SK-N-MC (cell line): ENCODE data around the gene SH3D19.

Experiments used
- DNase-seq: peaks from one replicate; pipeline ENCODE4 v3.0.0-alpha.2; 2011; ENCODE audit warnings: low read depth, low spot score
- H3K27ac ChIP-seq: fragments of 200-600 bp; sonication (generic); 2 replicates; pipeline ENCODE4 v1.5.1; 2016; ENCODE audit warnings: mixed run types
- H3K36me3 ChIP-seq: fragments of 200-600 bp; sonication (generic); 2 replicates; pipeline ENCODE4 v1.6.1; 2017; ENCODE audit warnings: antibody characterized with exemption, low read length, mixed read lengths; ENCODE audit not compliant: insufficient read depth
- H3K4me3 ChIP-seq: fragments of 200-600 bp; sonication (generic); 2 replicates; pipeline ENCODE4 v1.5.1; 2016
- H3K9ac ChIP-seq: fragments of 200-600 bp; sonication (generic); 2 replicates; pipeline ENCODE4 v1.8.0; 2017; ENCODE audit warnings: mixed run types, mixed read lengths; ENCODE audit not compliant: insufficient read length
- H3K9me3 ChIP-seq: fragments of 200-600 bp; sonication (generic); 2 replicates; pipeline ENCODE4 v1.6.1; 2017; ENCODE audit warnings: low read depth, mild to moderate bottlenecking, antibody characterized with exemption, low read length, moderate library complexity, mixed read lengths
- EZH2 ChIP-seq: fragments of 200-600 bp; sonication (generic); IDR thresholded peaks from one replicate; pipeline ENCODE4 v1.6.1; 2017; ENCODE audit warnings: antibody characterized with exemption
- FOXP2 ChIP-seq: optimal IDR thresholded peaks from 2 replicates; pipeline ENCODE3; 2011; ENCODE audit warnings: mild to moderate bottlenecking, moderate library complexity; ENCODE audit not compliant: insufficient read depth; ENCODE audit errors: extremely low read length, control extremely low read depth
- POLR2AphosphoS5 ChIP-seq: IDR thresholded peaks from 2 replicates; pipeline ENCODE4 v1.6.1; 2012; ENCODE audit warnings: mild to moderate bottlenecking, low read depth, low read length, borderline replicate concordance

The SH3D19 gene, protein sequence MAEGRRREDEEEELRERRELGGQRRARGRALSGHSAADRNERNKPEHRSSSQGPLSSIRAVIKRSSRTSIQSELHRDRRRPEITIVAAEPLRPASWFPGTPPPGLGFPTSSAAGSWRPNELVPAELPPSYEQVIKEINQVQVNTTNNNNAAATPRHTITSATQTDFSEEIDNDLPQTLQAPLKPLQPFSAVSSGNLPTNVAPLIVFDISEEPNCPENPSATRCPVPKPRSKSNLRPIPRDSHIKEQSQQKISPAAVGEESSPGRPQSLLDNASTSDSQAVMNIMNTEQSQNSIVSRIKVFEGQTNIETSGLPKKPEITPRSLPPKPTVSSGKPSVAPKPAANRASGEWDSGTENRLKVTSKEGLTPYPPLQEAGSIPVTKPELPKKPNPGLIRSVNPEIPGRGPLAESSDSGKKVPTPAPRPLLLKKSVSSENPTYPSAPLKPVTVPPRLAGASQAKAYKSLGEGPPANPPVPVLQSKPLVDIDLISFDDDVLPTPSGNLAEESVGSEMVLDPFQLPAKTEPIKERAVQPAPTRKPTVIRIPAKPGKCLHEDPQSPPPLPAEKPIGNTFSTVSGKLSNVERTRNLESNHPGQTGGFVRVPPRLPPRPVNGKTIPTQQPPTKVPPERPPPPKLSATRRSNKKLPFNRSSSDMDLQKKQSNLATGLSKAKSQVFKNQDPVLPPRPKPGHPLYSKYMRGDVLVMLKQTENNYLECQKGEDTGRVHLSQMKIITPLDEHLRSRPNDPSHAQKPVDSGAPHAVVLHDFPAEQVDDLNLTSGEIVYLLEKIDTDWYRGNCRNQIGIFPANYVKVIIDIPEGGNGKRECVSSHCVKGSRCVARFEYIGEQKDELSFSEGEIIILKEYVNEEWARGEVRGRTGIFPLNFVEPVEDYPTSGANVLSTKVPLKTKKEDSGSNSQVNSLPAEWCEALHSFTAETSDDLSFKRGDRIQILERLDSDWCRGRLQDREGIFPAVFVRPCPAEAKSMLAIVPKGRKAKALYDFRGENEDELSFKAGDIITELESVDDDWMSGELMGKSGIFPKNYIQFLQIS

DNA sequence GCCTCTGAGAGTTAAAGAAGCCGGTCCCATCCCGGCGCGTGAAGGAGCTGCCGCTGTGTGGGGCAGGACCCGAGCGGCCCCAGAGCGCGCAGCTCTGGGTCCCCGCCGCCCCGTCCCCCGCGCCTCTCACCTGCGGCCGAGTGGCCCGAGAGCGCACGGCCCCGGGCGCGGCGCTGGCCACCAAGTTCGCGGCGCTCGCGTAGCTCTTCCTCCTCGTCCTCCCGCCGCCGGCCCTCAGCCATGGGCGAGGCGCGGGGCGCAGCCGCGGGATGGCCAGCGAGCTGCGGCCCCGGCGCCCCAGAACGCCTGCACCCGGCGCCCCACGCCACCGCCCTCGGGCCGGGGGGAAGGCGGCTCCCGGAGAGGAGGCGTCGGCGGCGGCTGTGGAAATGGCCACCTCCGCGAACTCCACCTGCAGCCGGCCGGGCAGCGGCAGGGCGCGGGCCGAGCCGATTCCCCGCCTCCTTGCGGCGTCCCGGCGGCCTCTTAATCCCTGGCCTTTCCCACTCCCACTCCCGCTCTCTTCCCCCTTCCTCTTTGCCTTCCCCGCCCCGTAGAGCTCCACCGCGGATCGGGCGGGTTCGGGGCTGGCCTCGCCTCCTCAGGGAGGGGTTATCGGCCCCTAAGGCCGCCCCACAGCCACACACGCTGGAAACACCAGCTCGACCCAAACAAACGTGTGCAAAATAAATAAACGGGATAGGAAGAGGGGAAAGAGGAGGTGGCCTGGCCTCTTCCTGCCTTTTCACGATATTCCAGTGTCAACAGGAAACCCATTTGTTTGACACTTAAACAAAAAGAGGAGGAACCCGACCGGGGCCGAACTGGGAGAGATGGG is at the start of gene SH3D19:
Gene SH3D19, minus strand, starts transcription at position 495 of the 838 bp plus-strand sequence. Its CDS starts 253 bp downstream, at position 242.
- Histone ChIP-seq H3K9ac (peak within 1 kb of the TSS; percentile 78), H3K27ac (no peak within 1 kb of the TSS), H3K9me3 (no peaks in the 10 kb centered on the region), H3K4me3 (peak within 1 kb of the TSS; percentile 88), H3K36me3 (no peaks in the 10 kb centered on the region)
- no peak for TF ChIP-seq EZH2
- peak; percentile 38; the same call in 1 of the 2 replicates for TF ChIP-seq POLR2AphosphoS5
- TF ChIP-seq FOXP2 = no peak
- DNase-seq = no peak

DNA sequence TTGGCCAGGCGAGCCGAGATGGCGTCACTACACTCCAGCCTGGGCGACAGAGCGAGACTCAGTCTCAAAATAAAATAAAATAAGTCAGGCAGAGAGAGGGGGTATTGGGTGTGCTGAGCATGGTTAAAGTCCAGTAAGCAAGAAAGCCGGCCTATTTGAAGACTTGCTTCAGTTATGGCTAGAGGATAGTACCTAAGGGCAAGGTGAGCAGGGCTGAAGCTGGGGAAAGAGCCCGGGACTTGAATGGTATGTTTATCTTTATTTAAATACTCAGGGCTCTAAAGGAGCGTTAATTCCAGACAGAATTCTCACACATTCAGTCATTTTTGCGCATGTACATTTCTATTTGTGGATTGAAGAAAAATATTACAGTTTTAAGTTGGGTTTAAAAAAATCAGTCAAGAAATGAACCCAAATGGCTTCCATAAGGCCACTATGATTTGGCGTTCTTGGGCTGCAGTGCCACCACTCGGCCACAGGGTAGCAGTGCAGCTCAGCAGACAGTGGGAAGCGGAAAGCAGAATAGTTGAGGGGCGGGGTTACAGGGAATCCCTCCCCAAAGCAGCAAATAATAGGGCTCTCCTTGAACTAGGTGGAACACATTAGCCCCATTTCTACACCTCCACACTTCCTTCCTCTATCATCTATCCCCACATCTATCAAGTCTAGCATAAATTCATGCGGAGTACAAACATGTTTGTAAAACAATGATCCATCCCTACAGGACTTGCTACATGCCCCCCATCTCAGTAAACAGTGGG is 37.2 kb upstream of the SH3D19 start:
- H3K9ac ChIP-seq = no peak overlapping the region

DNA sequence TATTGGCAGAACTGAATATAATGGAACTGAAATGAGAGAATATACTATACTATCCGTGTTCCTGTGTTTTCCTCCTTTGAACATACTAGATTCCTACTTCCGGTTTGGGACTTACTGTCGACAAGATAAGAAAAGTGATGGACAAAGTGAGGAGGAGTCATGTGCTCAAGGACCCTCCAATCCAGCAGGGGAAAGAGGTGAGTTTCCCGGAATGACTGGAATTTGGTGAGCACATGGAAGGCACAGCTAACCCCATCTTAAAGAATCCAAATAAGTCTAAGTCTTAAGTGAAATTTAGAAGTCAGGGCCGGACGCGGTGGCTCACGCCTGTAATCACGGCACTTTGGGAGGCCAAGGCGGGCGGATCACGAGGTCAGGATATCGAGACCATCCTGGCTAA is 36.6 kb upstream of the SH3D19 start:
- no peaks in the 10 kb centered on the region for H3K36me3 ChIP-seq
- no peak for DNase-seq
- no peak for TF ChIP-seq FOXP2
- TF ChIP-seq POLR2AphosphoS5 = no peak
- TF ChIP-seq EZH2 = no peak
- no peak overlapping the region for H3K27ac ChIP-seq
- no peak overlapping the region for H3K4me3 ChIP-seq
- H3K9me3 ChIP-seq = no peaks in the 10 kb centered on the region
- H3K9ac ChIP-seq = no peak overlapping the region

More for the DNA sequence above, 37.2 kb upstream of the SH3D19 start:
- TF ChIP-seq POLR2AphosphoS5 = no peak
- no peak for TF ChIP-seq FOXP2
- no peak for TF ChIP-seq EZH2
- no peak overlapping the region for H3K27ac ChIP-seq
- no peak overlapping the region for H3K4me3 ChIP-seq
- H3K36me3 ChIP-seq = no peaks in the 10 kb centered on the region
- no peaks in the 10 kb centered on the region for H3K9me3 ChIP-seq
- peak; percentile 50 for DNase-seq

DNA sequence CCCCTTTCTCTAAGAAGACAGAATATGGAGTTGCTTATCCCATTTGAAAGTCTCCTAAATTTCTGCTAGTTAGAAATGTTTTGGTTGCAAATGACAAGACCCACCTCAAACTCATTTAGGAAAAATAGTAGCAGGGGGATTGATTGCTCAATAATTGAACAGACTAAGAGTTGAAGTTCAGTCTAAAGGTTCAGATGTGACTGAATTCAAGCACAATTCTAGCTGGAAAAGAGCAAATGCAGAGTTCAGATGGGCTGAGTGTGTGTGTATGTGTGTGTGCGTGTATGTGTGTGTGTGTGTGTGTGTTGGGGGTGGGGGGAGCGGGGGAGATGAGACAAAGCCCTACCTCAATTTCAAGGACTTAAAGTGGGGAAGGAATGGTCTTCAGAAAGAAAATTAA is 35.7 kb upstream of the SH3D19 start:
- Histone ChIP-seq H3K4me3 (no peak overlapping the region), H3K36me3 (no peaks in the 10 kb centered on the region), H3K27ac (no peak overlapping the region), H3K9me3 (no peaks in the 10 kb centered on the region), H3K9ac (no peak overlapping the region)
- no peak for TF ChIP-seq EZH2
- no peak for TF ChIP-seq POLR2AphosphoS5
- TF ChIP-seq FOXP2 = no peak
- no peak for DNase-seq

DNA sequence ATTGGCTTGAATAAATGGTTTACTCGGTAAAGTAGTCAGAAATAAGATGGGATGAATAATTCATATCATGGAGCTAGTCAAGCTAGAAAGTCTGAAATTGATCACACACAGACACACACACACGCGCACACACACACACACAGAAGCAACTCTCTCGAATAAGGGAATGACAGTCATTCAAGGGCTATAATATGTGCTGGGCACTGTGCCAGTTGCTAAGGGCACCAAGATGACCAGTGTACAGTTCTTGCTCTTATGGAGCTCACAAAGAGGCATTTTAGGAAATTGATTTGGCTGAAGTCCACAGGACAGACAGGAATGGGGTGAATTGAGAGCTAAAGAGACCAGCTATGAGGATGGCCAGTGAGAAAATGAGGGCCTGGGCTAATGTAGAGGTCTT is 34.2 kb upstream of the SH3D19 start:
- Histone ChIP-seq H3K9ac (no peak overlapping the region), H3K4me3 (no peak overlapping the region), H3K9me3 (no peaks in the 10 kb centered on the region), H3K27ac (no peak overlapping the region), H3K36me3 (no peaks in the 10 kb centered on the region)
- no peak for DNase-seq
- TF ChIP-seq EZH2 (no peak), FOXP2 (no peak), POLR2AphosphoS5 (no peak)

DNA sequence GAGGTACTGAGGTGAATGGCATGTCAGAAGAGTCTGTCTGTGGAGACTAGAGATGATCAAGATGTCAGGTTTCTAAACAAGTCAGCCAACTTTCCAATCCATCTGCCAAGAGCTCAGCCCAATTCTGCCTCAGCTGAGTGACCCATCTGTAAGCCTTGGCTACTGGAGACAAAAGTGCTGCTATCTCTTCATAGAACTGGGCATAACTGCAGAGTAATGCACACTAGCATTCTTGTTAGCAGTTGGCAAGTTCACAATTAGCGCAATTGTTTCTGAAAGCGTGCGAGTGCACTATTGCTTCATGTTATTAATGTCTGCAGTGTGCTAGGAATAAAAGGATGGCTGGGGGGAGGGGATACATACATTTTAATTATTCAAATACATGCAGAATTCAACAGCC is 32.9 kb upstream of the SH3D19 start:
- no peak for DNase-seq
- TF ChIP-seq EZH2 = no peak
- TF ChIP-seq POLR2AphosphoS5 = no peak
- TF ChIP-seq FOXP2 = no peak
- Histone ChIP-seq H3K9ac (no peak overlapping the region), H3K27ac (no peak overlapping the region), H3K9me3 (no peaks in the 10 kb centered on the region), H3K36me3 (no peaks in the 10 kb centered on the region), H3K4me3 (no peak overlapping the region)

DNA sequence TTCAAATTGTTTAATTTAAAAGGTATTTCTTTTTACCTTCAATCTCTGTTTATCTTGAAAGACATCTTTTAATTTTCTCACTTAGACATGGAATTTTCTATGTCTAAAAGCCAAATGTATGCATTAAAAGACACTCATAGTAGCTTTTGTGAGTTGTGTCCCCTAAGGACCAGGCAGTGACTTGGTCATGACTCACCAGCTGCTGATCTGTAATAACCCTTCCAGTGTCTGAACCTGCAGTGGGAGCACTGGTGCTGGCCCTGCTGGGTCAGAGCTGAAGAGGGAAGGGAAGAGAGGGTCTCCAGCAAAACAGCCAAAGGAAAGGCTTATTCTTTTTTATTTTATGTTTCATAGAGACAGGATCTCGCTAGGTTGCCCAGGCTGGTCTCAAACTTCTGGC is 31.1 kb upstream of the SH3D19 start:
- DNase-seq = no peak
- TF ChIP-seq EZH2 = no peak
- no peak for TF ChIP-seq FOXP2
- TF ChIP-seq POLR2AphosphoS5 = no peak
- H3K9ac ChIP-seq = no peak overlapping the region
- no peaks in the 10 kb centered on the region for H3K9me3 ChIP-seq
- H3K36me3 ChIP-seq = no peaks in the 10 kb centered on the region
- no peak overlapping the region for H3K27ac ChIP-seq
- no peak overlapping the region for H3K4me3 ChIP-seq

DNA sequence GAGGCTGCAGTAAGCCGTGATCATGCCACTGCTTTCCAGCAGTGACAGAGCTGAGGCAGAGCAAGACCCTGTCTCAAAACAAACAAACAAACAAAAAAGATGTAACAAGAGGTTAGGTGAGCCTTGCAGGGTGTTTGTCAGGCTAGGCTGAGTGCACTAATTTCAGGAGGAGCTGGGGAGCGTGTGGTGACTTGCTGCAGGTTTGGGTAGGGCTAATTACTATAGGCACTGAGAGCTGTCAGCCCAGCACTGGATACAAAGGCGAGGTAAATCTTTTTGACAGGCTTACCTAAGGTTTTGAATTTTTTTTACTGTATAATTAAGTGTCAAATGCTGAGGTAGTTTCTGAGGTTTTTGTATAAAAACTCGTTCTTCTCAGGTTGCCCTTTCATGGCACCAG is 29.8 kb upstream of the SH3D19 start:
- no peak for TF ChIP-seq FOXP2
- TF ChIP-seq POLR2AphosphoS5 = no peak
- TF ChIP-seq EZH2 = no peak
- DNase-seq = no peak
- H3K9me3 ChIP-seq = no peaks in the 10 kb centered on the region
- H3K4me3 ChIP-seq = no peak overlapping the region
- no peaks in the 10 kb centered on the region for H3K36me3 ChIP-seq
- no peak overlapping the region for H3K9ac ChIP-seq
- H3K27ac ChIP-seq = no peak overlapping the region
